Lower leg skin (tissue), 3 donors: ENCODE measurements around the gene ZNF841.

ENCODE experiments used
- POLR2A ChIP-seq, 2 donors: fragments of 450-650 bp; IDR thresholded peaks; one replicate each; pipeline ENCODE4 v1.6.1; 2016 to 2017; ENCODE audit warnings: antibody characterized with exemption in 2 of 2, mild to moderate bottlenecking in 1 of 2, moderate library complexity in 1 of 2
- TF ChIP-seq, protein P1 (sequence below), 3 donors: fragments of 450-650 bp; IDR thresholded peaks; one replicate each; pipeline ENCODE4 v1.5.1; 2016; ENCODE audit warnings: antibody characterized with exemption in 3 of 3, mild to moderate bottlenecking in 3 of 3, moderate library complexity in 2 of 3

DNA sequence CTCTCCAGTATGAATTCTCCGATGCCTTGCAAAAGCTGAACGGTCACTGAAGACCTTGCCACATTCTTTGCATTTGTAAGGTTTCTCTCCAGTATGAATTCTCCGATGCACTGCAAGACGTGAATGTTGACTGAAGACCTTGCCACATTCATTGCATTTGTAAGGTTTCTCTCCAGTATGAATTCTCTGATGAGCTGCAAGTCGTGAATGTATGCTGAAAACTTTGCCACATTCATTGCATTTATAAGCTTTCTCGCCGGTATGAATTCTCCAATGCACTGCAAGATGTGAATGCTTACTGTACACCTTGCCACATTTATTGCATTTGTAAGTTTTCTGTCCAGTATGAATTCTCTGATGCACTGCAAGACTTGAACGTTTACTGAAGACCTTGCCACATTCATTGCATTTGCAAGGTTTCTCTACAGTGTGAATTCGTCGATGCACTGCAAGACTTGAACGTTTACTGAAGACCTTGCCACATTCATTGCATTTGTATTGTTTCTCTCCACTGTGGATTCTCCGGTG, 20.0 kb upstream of the ZNF841 start:
- TF ChIP-seq, protein P1, sequence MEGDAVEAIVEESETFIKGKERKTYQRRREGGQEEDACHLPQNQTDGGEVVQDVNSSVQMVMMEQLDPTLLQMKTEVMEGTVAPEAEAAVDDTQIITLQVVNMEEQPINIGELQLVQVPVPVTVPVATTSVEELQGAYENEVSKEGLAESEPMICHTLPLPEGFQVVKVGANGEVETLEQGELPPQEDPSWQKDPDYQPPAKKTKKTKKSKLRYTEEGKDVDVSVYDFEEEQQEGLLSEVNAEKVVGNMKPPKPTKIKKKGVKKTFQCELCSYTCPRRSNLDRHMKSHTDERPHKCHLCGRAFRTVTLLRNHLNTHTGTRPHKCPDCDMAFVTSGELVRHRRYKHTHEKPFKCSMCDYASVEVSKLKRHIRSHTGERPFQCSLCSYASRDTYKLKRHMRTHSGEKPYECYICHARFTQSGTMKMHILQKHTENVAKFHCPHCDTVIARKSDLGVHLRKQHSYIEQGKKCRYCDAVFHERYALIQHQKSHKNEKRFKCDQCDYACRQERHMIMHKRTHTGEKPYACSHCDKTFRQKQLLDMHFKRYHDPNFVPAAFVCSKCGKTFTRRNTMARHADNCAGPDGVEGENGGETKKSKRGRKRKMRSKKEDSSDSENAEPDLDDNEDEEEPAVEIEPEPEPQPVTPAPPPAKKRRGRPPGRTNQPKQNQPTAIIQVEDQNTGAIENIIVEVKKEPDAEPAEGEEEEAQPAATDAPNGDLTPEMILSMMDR (IDR thresholded peaks at IDR 0.05): no peak
- no peak for TF ChIP-seq POLR2A (IDR thresholded peaks at IDR 0.05)
